Myocyte (in vitro differentiated cells): ENCODE results near the gene CAVIN2. TPM values are rescaled to one million over a fixed set of nuclear protein-coding genes. Genes with fewer than 3 reads are reported as not detected.

Source experiments
- DNase-seq: peaks from one replicate; pipeline ENCODE4 v3.0.0-alpha.2; 2012; ENCODE audit warnings: low read depth
- polyA plus RNA-seq: library from polyadenylated mRNA; unstranded; fragments of >200 nt; gene quantifications from one replicate; pipeline ENCODE4 v1.2.1, GENCODE V29; 2012; ENCODE audit warnings: missing spikeins
- total RNA-seq: library from RNA; depleted of rRNA; stranded (reverse); fragments of >200 nt; gene quantifications from 2 replicates; pipeline ENCODE4 v1.2.3, GENCODE V29; 2014

Gene CAVIN2
- total RNA-seq, result 56.5 and 57.8 TPM in 2 replicates
- polyA plus RNA-seq, result 36.2 TPM

GRCh38 chr2:191846515-191847476 is at the start of gene CAVIN2:
CAVIN2 (minus strand) TSS chr2:191847088; CDS start chr2:191846925, 163 bp downstream.
- peak; percentile 86 for DNase-seq

GRCh38 chr2:191895743-191896142 is 48.9 kb upstream of the CAVIN2 start:
- DNase-seq, result no peak

- DNase-seq, result no peak
Observed at GRCh38 chr2:191895195-191895594, 48.3 kb upstream of the CAVIN2 start.

- peak; percentile 52 for DNase-seq
Observed at GRCh38 chr2:191894681-191895147, 47.8 kb upstream of the CAVIN2 start.

GRCh38 chr2:191892391-191892790 is 45.5 kb upstream of the CAVIN2 start:
- peak; percentile 80 for DNase-seq

- no peak for DNase-seq
Observed at GRCh38 chr2:191891656-191892055, 44.8 kb upstream of the CAVIN2 start.

- no peak for DNase-seq
Observed at GRCh38 chr2:191889931-191890330, 43.0 kb upstream of the CAVIN2 start.

- no peak for DNase-seq
Observed at GRCh38 chr2:191888400-191889166, 41.7 kb upstream of the CAVIN2 start.

- no peak for DNase-seq
Observed at GRCh38 chr2:191885650-191886049, 38.8 kb upstream of the CAVIN2 start.

GRCh38 chr2:191885098-191885497 is 38.2 kb upstream of the CAVIN2 start:
- no peak for DNase-seq

- DNase-seq, result no peak
Observed at GRCh38 chr2:191881982-191882816, 35.3 kb upstream of the CAVIN2 start.

- DNase-seq, result peak; percentile 70
Observed at GRCh38 chr2:191878548-191879279, 31.8 kb upstream of the CAVIN2 start.

GRCh38 chr2:191877875-191878274 is 31.0 kb upstream of the CAVIN2 start:
- DNase-seq, result no peak

- DNase-seq, result no peak
Observed at GRCh38 chr2:191875859-191876258, 29.0 kb upstream of the CAVIN2 start.

GRCh38 chr2:191870744-191871143 is 23.9 kb upstream of the CAVIN2 start:
- no peak for DNase-seq

- peak; percentile 52 for DNase-seq
Observed at GRCh38 chr2:191869781-191870180, 22.9 kb upstream of the CAVIN2 start.

GRCh38 chr2:191869178-191869577 is 22.3 kb upstream of the CAVIN2 start:
- peak; percentile 40 for DNase-seq

GRCh38 chr2:191867507-191867847 is 20.6 kb upstream of the CAVIN2 start:
- no peak for DNase-seq

- DNase-seq, result peak; percentile 77
Observed at GRCh38 chr2:191866675-191867506, 20.0 kb upstream of the CAVIN2 start.
